ENCODE data around the gene DPYSL3.

DNA sequence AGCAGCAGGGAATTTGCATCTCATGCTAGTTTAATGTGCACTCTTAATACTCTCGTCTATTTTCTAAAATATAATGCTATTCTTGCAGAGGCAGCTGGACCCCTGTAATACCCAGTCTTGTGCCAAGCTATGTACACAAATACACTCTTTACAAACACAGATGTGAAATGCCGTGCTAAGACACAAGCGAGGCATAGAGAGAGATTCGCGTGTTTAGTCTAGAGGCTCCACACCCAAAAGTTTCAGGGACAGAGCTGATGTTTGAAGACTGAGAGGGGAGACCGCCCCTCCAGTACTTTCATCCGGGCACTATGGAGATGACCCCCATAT lies 1.2 kb downstream of the DPYSL3 start:
- TF ChIP-seq, protein P1, sequence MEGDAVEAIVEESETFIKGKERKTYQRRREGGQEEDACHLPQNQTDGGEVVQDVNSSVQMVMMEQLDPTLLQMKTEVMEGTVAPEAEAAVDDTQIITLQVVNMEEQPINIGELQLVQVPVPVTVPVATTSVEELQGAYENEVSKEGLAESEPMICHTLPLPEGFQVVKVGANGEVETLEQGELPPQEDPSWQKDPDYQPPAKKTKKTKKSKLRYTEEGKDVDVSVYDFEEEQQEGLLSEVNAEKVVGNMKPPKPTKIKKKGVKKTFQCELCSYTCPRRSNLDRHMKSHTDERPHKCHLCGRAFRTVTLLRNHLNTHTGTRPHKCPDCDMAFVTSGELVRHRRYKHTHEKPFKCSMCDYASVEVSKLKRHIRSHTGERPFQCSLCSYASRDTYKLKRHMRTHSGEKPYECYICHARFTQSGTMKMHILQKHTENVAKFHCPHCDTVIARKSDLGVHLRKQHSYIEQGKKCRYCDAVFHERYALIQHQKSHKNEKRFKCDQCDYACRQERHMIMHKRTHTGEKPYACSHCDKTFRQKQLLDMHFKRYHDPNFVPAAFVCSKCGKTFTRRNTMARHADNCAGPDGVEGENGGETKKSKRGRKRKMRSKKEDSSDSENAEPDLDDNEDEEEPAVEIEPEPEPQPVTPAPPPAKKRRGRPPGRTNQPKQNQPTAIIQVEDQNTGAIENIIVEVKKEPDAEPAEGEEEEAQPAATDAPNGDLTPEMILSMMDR (IDR thresholded peaks at IDR 0.05; ENCODE audit: insufficient read depth, low read length, poor library complexity, severe bottlenecking), result no peak
- TF ChIP-seq EZH2phosphoT487 (conservative IDR thresholded peaks at IDR 0.05; ENCODE audit: low read length), result no peak

Data from SU-DHL-6 (cell line).